Measurements from ENCODE around the gene ABCC11. TPM values are rescaled to one million over a fixed set of nuclear protein-coding genes. Genes with fewer than 3 reads are reported as not detected.

Gene ABCC11
- total RNA-seq, 1 donor from 2014 or later = 0.30 TPM

Other genes with a start within 250 kb of the ABCC11 start
- gene ABCC12, start 91.5 kb downstream of the ABCC11 start, total RNA-seq = not detected
- gene LONP2, start 3.2 kb downstream of the ABCC11 start, total RNA-seq = 68.1 TPM
- gene SIAH1, start 137.9 kb upstream of the ABCC11 start, total RNA-seq = 13.8 TPM

All from cardiac septum (tissue), 1 donor.